ENCODE results near the gene ZBTB32.

Gene ZBTB32

GRCh38 chr19:35755550-35756376 is 51.4 kb downstream of the ZBTB32 start:
- DNase-seq, result peak; percentile 42

- no peak for DNase-seq
Observed at GRCh38 chr19:35756377-35757230, 52.2 kb downstream of the ZBTB32 start, which contains the start of gene HSPB6. Gene HSPB6 (minus strand): TSS chr19:35757029. CDS start chr19:35757008, 21 bp downstream.

- no peak for DNase-seq
Observed at GRCh38 chr19:35757231-35757748, 52.9 kb downstream of the ZBTB32 start.

- DNase-seq, result peak; percentile 100
Observed at GRCh38 chr19:35757749-35758608, 53.6 kb downstream of the ZBTB32 start, which contains the start of gene PROSER3. Gene PROSER3 (plus strand): TSS chr19:35758176. CDS start chr19:35758216, 40 bp downstream.

GRCh38 chr19:35759697-35760096 is 55.3 kb downstream of the ZBTB32 start:
- no peak for DNase-seq

- no peak for DNase-seq
Observed at GRCh38 chr19:35760711-35761349, 56.5 kb downstream of the ZBTB32 start.

GRCh38 chr19:35764432-35765315 is 60.3 kb downstream of the ZBTB32 start:
- no peak for DNase-seq

Measured in CD4-positive, alpha-beta T cell treated with Interleukin-4 for 4 hours (primary cell).